OCI-M1 (cell line): ENCODE data around the gene MAPK1.
"Not testable (repeated sequence)": the region's sequence is repeated elsewhere in the genome, so short reads cannot be mapped to it uniquely, and the experiment has no call there.

Experiments
- DNase-seq: peaks from one replicate; lab custom pipeline; 2025; lab: John Stamatoyannopoulos, UW

MAPK1 gene

DNA sequence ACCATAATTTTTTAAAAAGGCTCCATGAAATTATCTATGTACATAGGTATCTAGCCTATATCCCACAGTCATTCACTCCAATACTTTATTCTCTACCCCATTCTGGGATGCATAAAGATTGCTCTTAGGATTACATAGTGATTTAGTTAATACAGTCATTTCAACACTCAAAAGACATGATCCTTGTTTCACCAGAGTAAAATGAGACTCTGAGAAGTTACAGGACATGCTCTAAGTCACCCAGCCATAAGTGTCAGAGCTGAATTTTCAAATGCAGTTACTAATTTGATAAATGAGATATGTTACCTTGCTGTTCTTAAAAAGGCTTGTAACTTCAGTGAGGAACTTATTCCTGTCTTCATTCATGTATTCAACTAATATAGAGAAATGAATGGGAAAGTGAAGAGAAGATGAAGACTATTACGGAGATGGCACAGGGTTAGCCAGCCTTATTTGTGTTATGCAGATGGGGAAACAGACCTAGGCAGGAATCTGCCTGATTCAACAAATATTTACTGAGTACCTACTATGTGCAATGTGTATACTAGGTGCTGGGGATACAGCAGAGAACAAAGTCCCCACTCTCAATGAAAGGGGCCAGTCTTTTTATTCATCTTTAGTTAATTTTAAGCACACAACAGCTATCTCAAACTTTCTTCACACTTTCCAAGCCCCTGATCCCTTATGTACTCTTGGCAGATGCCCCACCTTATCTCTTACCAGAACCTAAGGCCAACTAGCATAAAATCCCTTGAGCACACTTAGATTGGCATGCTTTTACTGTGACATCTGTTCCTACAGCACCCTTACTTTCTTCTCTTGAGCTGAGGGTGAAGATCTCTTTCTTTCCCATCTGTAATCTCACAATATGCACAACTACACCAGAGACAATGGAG, 21.6 kb downstream of the MAPK1 start:
- no peak for DNase-seq

DNA sequence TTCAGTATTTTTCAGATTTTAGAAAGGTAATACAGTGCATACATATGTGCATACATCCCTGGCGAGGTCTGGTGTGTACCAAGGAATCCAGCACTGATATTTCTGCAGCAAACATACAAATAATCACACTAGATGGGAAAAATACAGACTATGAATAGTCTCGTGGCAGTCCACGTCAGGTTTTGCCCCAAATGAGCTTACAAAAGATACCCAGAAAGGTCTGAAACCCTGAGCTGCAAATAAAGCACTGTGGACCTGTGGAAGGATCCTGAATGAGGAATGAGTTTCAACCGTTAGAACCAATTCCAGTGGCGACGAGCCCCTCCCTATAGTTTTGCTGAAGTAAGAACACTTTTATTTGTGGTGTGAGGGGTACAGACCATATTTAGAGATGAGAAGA, 24.5 kb downstream of the MAPK1 start:
- no peak for DNase-seq

DNA sequence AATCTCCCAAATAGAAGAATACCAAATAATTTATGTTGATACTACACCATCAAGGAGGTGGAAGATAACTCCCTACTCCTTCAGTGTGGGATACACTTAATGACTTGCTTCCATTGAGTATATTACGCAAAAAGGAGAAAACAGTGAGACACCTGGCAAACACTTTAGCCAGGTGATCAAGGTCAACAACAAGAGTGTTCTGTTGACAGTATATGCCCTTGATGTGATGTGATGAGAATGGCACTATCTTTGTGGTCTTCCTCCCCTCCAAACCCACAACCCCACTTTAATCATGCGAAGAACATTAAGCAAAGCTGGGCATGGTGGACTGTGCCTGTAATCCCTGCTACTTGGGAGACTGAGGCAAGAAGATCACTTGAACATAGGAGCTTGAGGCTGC, 26.0 kb downstream of the MAPK1 start:
- no peak for DNase-seq

DNA sequence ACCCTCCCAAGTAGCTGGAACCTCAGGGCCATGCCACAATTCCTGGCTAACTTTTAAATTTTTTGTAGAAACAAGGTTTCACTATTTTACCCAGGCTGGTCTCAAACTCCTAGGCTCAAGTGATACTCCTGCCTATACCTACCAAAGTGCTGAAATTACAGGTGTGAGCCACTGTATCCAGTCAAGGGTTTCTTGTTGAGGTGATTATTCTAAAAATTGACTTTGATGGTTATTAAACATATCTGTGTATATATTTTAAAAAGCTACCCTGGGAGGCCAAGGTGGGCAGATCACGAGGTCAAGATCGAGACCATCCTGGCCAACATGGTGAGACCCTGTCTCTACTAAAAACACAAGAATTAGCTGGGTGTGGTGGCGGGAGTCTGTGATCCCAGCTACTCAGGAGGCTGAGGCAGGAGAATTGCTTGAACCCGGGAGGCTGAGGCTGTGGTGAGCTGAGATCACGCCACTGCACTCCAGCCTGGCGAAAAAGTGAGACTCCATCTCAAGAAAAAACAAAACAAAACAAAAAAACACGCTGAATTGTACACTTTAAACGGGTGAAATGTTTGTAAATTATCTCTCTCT, 27.1 kb downstream of the MAPK1 start:
- DNase-seq = no peak

DNA sequence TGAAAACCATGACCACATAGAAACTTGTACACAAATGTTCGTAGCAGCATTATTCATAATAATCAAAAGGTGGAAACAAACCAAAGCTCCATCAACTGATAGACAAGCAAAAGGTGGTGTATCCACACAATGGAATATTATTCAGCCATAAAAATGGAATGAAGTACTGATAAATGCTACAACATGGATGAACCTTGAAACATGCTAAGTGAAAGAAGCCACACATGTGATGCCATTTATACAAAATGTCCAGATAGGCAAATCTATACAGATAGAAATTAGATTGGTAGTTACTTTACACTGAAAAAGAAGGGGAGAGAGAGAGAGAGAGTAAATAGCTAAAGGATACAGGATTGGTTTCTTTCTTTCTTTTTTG, 27.7 kb downstream of the MAPK1 start:
- DNase-seq = no peak

DNA sequence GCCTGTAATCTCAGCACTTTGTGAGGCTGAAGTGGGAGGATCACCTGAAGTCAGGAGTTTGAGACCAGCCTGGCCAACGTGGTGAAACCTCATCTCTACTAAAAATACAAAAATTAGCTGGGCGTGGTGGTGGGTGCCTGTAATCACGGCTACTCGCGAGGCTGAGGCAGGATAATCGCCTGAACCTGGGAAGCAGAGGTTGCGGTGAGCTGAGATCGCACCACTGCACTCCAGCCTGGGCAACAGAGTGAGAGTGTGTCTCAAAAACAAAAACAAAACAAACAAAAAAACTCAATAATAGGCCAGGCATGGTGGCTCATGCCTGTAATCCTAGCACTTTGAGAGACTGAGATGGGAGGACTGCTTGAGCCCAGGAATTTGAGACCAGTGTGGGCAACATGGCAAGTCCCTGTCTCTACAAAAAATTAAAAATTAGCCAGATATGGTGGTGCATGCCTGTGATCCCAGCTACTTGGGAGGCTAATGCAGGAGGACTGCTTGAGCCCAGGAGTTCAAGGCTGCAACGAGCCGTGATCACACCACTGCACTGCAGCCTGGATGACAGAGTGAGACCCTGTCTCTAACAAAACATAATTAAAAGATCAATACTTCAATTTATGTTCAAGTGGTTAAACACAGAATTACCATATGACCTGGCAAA, 28.2 kb downstream of the MAPK1 start:
- DNase-seq = not testable (repeated sequence)

DNA sequence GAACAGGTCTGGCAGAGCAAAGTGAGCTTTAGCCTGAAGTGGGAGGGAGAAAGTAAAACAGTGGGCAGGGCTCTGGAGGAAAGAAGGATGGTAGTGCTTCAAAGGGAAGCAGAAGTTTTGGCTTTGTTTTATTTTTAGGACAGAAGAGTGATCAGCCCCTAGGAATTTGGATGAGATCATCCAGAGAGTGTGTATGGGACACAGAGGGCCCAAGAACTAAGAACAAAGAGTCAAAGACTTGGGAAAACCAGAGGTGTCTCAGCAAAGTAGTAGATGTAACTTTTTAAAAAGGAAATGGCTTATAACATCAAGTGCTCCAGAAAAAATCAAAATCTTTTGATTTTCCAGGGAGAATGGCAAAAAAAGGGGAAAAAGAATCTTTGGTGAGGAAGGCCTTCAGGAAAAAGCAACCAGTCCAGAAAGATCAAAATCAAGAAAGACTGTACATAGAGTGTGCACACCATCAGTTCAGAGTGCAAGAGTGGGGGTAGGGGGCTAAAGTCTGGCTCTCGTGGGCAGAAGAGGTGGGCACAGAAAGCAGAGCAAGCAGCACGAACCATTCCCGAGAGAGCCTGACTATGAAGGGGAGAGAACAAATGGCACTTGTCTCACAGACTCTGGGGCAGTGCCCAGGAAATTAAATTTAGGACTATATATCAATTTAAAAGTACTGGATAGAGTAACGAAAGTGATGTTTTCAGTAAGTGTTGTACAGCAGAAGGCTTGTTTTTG, 30.0 kb downstream of the MAPK1 start:
- DNase-seq = peak; percentile 37

DNA sequence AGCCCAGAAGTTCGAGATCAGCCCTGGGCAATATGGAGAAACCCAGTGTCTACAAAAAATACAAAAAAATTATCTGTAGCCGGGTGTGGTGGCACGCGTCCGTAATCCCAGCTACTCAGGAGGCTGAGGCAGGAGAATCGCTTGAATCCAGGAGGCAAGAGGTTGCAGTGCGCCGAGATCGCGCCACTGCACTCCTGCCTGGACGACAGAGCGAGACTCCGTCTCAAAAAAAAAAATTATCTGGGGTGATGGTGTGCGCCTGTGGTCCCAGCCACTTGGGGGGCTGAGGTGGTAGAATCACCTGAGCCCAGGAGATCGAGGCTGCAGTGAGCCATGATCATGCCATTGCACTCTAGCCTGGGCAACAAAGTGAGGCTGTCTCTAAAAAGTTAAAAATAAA, 31.0 kb downstream of the MAPK1 start:
- DNase-seq = not testable (repeated sequence)

DNA sequence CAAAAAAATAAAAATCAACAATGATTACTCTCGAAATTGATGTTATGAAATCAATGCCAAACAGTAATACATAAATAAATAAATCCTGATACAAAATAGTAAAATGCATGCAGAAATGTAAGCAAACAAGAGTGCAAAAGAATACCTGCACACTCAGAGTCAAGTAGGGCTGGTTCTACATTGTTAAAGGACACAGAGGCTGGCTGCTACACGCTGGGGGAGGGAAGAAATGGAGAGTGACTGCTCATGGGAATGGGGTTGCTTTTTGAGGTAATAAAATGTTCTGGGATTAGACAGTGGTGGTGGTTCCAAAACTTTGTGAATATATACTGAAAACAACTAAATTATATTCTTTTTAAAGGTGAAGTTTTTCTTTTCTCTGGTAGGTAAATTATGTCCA, 32.1 kb downstream of the MAPK1 start:
- no peak for DNase-seq

DNA sequence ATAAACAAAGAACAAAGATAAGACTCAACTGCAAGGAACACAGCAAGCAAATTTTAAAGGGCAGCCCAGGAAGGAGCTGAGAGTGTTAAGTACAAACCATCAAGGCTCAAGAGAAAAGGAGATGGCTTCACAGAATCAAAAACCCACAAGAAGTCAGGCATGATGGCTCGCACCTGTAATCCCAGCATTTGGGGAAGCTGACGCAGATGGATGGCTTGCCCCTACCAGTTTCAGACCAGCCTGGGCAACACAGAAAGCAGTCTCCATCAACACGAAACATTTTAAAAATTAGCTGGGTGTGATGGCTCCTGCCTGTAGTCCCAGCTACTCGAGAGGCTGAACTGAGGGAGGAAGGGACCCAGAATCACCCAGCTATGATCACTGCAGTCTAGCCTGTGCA, 32.6 kb downstream of the MAPK1 start:
- DNase-seq = no peak

DNA sequence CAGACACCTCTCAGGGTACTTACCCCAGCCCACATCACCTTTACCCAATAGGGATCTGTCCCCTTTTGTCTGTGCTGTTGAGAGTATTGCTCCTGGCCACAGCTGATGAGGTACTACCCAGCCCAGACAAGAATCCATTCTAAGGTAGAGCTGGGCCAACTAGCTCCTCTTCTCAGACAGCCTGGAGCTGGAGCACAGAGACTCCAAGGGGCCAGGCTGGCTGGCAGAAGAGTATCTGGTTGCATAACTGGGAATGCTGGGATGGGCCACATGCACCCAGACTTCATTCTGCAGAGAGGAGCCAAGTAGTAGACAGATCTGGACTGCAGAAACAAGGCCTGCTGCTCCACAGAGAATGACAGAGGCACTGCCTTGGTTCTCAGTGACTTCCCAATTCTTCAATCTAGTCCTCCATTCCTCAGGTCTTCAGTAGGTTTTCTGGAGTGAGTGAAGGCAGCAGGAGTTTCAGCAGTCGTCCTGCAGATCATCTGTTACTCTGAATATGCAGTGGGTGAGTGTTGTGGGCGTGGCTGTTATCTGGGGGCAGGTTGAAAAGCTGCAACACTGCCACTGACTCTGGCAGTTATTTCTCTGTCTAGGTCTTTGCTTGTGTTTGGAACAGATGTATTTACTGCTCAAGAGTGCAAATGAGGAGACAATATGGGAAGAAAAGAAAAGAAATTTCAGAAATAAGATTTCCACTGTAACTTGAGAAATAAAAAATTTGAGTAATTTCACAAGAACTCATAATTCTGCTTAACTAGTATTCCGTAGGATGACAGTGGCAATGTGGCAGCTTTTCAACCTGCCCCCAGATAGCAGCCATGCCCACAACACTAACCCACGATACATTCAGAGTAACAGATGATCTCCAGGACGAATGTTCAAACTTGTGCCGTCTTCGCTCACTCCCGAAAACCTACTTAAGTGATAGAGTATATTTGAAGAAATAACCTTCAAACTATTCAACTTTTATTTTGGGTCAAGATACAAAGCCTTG, 34.9 kb downstream of the MAPK1 start:
- DNase-seq = peak; percentile 41

DNA sequence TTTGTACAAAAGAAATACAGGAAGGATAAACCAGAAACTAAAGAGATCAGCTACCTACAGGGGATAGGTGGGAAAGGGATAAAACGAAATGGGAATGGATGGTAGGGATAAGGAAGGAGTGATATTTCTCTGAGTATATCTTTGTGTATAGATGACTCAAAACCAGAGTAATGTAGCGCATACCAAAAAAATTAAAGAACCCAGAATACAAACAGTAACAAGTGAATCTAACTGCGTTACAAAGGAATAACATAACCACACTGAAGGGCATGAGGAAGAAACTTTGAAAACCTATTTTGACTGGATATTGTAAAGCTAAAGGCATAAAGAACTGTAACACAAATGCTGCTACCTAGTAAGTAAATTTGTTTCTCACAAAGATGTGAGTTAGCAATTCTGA, 37.9 kb downstream of the MAPK1 start:
- no peak for DNase-seq

DNA sequence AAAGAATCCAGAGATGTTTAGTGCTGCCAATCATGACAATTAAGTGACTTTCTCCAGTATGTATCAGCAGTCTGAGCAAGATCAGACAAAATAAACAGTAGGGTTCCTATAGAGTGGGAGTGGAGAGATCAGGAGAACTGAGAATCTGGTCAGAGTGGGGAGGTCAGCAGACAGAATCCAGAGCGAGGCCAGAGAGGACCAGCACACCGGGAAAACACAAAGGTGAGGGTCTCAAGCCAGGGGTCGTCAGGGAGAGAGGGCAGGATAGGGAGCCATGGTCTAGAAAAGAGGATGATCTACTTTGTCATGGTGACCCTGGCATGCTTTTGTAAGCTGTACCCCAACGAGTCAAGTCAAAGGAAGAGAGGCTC, 39.2 kb downstream of the MAPK1 start:
- DNase-seq = no peak

DNA sequence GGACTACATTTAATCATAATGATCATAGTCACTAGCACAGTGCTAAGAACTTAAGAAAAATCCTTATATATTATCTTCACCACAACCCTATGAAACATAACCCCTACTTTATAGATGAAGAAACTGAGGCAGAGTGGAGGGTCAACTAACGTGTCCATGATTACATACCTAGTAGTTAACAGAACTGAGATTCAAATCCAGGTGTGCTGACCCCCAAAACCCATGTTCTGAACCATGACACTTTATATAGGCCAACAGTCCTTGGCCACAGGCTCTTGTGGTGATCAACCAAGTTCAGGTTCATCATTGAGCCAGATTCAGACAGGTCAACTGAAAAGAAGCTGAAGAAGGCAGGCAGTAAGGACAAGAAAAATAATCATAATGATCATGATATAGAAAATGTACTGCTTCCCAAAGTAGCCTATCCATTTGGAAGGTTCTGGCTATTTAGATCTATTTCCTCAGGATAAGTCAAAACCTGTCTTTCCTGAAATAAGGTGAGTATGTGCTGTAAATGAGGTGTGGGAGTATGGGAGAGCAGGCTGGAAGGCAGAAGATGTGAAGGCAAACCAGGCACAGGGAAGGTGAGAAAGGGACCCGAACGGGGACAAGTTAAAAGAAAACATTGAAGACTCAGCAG, 39.7 kb downstream of the MAPK1 start:
- no peak for DNase-seq

DNA sequence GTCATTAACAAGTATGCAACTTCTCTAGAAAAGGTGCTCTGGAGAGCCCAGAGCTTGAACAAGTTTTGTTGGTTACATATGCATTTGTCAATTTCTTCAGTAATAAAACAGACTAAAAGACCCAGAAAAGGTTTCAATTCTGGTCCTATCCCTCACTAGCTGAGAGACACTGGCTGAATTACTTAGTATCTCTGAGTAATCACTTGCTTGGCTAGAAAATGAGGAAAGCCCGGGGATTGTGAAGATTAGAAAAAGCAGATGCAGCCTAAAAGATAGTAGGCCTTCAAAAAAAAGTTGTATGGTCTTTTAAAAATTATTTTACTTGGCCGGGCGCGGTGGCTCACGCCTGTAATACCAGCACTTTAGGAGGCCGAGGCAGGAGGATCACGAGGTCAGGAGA, 41.2 kb downstream of the MAPK1 start:
- peak; percentile 35 for DNase-seq

DNA sequence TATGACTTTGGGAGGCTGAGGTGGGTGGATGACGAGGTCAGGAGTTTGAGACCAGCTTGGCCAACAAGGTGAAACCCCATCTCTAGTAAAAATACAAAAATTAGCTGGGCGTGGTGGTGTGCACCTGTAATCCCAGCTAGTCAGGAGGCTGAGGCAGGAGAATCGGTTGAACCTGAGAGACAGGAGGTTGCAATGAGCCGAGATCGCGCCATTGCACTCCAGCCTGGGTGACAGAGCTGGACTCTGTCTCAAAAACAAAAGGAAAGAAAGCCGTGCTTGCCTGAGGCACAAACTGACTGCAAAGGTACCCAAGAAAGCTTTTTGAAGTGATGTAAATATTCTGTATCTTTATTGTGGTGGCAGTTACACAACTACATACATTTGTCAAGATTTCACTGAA, 42.5 kb downstream of the MAPK1 start:
- DNase-seq = not testable (repeated sequence)

DNA sequence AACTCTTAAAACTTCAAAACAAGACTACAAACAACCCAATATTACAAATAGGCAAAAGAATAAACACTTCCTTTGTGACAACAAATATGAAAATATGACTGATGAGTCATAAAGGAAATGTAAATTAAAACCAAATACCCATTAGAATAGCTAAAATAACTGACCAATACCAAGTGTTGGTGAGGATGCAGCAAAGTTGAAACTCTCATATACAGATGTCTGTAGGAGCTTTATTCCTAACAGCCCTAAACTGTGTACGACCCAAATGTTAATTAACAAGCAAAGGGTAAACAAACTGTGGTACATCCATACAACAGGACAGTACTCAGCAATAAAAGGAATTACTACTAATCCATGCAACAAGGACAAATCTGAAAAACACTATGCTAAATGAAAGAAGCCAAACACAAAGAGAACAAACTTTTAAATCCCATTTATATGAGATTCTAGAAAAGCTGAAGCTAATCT, 43.0 kb downstream of the MAPK1 start:
- no peak for DNase-seq

DNA sequence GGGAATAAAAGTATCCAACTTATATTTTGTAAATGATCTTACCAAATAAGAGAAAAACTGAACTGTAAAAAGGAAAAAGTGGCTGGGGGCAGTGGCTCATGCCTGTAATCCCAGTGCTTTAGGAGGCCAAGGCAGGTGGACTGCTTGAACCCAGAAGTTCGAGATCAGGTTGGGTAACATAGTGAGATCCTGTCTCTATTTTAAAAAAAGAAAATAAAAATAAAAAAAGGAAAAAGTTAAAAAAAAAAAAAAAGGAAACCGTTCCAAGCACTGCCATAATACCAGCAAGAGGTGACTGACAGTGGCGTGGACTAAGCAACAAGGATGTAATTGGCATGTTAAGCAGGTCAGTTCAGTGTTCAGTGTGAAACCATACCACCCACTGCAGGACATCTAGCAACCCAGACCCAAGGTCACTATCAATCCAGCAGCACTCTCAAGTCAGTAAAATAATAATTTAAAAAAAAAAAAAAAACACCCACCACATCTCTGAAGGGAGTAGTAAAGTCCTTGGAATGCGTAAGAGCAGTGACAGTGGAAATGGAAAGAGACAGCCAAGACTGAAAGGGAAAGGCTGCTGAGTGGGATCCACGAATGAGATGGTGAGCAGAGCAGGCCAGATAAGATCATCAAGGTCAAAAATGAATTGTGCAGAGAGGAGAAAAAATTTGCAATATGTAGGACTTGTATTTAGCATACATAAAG, 43.6 kb downstream of the MAPK1 start:
- peak; percentile 51 for DNase-seq

DNA sequence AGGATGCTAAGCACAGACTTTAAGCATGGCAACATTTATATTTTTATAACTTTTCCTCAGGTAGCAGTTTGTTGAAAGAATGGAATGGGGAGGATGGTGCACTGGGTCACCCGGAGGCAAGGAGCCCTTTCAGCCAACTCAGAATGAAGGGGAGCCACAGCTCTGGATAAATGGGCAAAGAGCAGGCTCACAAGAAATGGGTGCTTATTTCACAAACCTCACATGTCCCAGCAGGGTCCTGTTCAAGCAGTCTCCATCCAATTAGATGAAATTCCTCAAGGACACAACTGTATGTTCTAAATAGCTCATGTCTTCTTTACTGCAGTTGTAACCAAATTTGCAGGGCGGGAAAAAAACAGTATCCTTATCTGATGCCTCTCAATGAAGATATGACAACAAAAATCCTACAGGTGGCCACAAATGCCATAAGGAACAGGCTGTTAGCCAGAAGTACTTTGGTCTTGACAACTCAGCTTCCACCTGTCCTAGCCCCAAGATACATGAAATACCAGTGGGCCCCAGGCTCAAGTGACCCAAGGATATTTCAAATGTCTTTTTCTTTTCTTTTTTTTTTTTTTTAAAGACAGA, 48.2 kb downstream of the MAPK1 start:
- no peak for DNase-seq
